KG1 (cell line): ENCODE results near the gene GNG2.

Source experiments
- DNase-seq: peaks from one replicate; lab custom pipeline; 2025; lab: John Stamatoyannopoulos, UW

The GNG2 gene

GRCh38 chr14:51860164-51860824, at the start of gene GNG2:
Gene GNG2, plus strand, starts transcription at chr14:51860612. Its CDS starts 90,067 bp downstream, at chr14:51950679.
- peak; percentile 80 for DNase-seq

GRCh38 chr14:51811706-51812105, 48.7 kb upstream of the GNG2 start:
- no peak for DNase-seq

GRCh38 chr14:51816031-51816430, 44.4 kb upstream of the GNG2 start:
- no peak for DNase-seq

- no peak for DNase-seq
Measured at GRCh38 chr14:51817326-51817725, 43.1 kb upstream of the GNG2 start.

GRCh38 chr14:51818748-51819380, 41.5 kb upstream of the GNG2 start:
- DNase-seq: no peak

- DNase-seq: no peak
Measured at GRCh38 chr14:51821822-51822221, 38.6 kb upstream of the GNG2 start.

GRCh38 chr14:51822499-51822898, 37.9 kb upstream of the GNG2 start:
- no peak for DNase-seq

- DNase-seq: no peak
Measured at GRCh38 chr14:51823706-51824105, 36.7 kb upstream of the GNG2 start.

- DNase-seq: no peak
Measured at GRCh38 chr14:51824191-51824590, 36.2 kb upstream of the GNG2 start.

GRCh38 chr14:51825926-51826325, 34.5 kb upstream of the GNG2 start:
- DNase-seq: no peak

- peak; percentile 40 for DNase-seq
Measured at GRCh38 chr14:51828017-51828797, 32.2 kb upstream of the GNG2 start.

GRCh38 chr14:51834240-51834639, 26.2 kb upstream of the GNG2 start:
- DNase-seq: no peak

GRCh38 chr14:51836417-51836816, 24.0 kb upstream of the GNG2 start:
- no peak for DNase-seq

- no peak for DNase-seq
Measured at GRCh38 chr14:51844081-51844881, 16.1 kb upstream of the GNG2 start.

GRCh38 chr14:51845811-51846210, 14.6 kb upstream of the GNG2 start:
- no peak for DNase-seq

GRCh38 chr14:51846631-51847488, 13.6 kb upstream of the GNG2 start:
- DNase-seq: peak; percentile 92

- DNase-seq: no peak
Measured at GRCh38 chr14:51847489-51847796, 13.0 kb upstream of the GNG2 start.

- no peak for DNase-seq
Measured at GRCh38 chr14:51848120-51848519, 12.3 kb upstream of the GNG2 start.

GRCh38 chr14:51849097-51849496, 11.3 kb upstream of the GNG2 start:
- no peak for DNase-seq

- no peak for DNase-seq
Measured at GRCh38 chr14:51850651-51851050, 9.8 kb upstream of the GNG2 start.

GRCh38 chr14:51852541-51852940, 7.9 kb upstream of the GNG2 start:
- DNase-seq: no peak

GRCh38 chr14:51855234-51855633, 5.2 kb upstream of the GNG2 start:
- no peak for DNase-seq
